Measurements from ENCODE around the gene CNTNAP2.

GRCh38 chr7:147282204-147282603 lies 1165.6 kb downstream of the CNTNAP2 start:
- no peak for TF ChIP-seq POLR2AphosphoS5 (IDR thresholded peaks at IDR 0.05; ENCODE audit: borderline replicate concordance, low read depth, low read length)
- TF ChIP-seq FOXP2 (optimal IDR thresholded peaks at IDR 0.05; ENCODE audit: control extremely low read depth, extremely low read length, insufficient read depth), result no peak
